ENCODE measurements around the gene C1QTNF8.

DNA sequence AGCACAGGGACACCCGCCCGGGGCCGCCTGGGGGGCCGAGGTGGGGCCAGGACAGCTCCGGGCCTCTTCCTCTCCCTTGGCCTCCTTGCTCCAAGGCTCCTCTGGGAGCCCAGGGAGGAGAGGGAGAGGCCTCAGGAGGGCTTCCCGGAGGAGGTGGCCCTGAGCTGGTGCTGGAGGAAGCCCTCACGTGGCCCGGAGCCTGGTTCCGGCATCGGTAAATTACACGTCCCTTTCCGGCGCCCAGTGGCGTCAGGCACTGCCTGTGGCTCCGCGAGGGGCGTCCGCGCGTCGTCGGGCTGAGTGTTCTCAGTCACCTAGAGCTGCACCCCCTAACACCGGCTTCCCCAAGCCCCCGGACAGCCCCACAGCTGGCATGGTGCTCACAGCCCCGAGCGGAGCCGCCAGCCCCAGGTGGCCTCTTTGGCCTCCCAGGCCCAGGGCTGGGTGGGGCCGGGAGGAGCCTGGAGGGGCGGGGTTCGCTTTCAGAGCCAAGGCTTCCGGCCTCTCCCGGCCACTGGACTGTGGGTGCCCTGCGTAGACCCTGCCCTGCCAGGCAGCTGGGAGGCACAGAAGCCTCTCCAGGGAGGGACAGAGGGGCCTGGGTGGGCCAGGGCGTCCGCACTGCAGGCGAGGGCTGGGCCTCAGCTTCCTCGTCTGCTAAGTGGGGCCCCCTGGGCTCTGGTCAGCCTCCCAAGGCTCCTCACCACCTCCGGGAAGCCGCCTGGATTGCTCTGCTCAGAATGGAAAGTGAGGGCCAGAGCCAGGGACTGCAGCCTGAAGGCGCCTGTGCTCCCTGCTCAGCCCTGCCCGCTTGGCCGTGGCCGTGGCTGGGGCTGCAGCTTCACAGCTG lies 51.4 kb downstream of the C1QTNF8 start:
- TF ChIP-seq, protein P1, sequence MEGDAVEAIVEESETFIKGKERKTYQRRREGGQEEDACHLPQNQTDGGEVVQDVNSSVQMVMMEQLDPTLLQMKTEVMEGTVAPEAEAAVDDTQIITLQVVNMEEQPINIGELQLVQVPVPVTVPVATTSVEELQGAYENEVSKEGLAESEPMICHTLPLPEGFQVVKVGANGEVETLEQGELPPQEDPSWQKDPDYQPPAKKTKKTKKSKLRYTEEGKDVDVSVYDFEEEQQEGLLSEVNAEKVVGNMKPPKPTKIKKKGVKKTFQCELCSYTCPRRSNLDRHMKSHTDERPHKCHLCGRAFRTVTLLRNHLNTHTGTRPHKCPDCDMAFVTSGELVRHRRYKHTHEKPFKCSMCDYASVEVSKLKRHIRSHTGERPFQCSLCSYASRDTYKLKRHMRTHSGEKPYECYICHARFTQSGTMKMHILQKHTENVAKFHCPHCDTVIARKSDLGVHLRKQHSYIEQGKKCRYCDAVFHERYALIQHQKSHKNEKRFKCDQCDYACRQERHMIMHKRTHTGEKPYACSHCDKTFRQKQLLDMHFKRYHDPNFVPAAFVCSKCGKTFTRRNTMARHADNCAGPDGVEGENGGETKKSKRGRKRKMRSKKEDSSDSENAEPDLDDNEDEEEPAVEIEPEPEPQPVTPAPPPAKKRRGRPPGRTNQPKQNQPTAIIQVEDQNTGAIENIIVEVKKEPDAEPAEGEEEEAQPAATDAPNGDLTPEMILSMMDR (conservative IDR thresholded peaks at IDR 0.05; ENCODE audit: low read length), result no peak
- no peak for TF ChIP-seq EZH2phosphoT487 (IDR thresholded peaks at IDR 0.05; ENCODE audit: borderline replicate concordance, low read depth, low read length)
